Peyer's patch (tissue), 4 donors: ENCODE data around the gene MARS1. TPM values are rescaled to one million over a fixed set of nuclear protein-coding genes. Genes with fewer than 3 reads are reported as not detected.
"Not testable (repeated sequence)": the region's sequence is repeated elsewhere in the genome, so short reads cannot be mapped to it uniquely, and the experiment has no call there.

ENCODE experiments used
- DNase-seq, 3 donors: peaks; one replicate each; pipeline ENCODE4 v3.0.0-alpha.2; 2017 to 2019
- H3K27ac ChIP-seq, 4 donors: fragments of 200-600 bp; sonication (generic); one replicate each; pipeline ENCODE4 v1.5.1; 2016 to 2019
- H3K27me3 ChIP-seq, 2 donors: fragments of 200-600 bp; sonication (generic); one replicate each; pipeline ENCODE4 v1.5.1; 2019
- H3K36me3 ChIP-seq, 3 donors: fragments of 200-600 bp; sonication (generic); one replicate each; pipeline ENCODE4 v1.5.1; 2016 to 2019
- H3K4me1 ChIP-seq, 4 donors: fragments of 200-600 bp; sonication (generic); one replicate each; pipeline ENCODE4 v1.5.1; 2016 to 2019
- H3K4me3 ChIP-seq, 4 donors: fragments of 200-600 bp; sonication (generic); 1 replicate in 3 of 4; 2 replicates in 1 of 4; pipeline ENCODE4 v1.5.1; 2016 to 2019; ENCODE audit warnings: mild to moderate bottlenecking in 1 of 4
- H3K9me3 ChIP-seq, 4 donors: fragments of 200-600 bp; sonication (generic); one replicate each; pipeline ENCODE4 v1.5.1; 2016 to 2019; ENCODE audit warnings: mild to moderate bottlenecking in 1 of 4
- CTCF ChIP-seq, 6 experiments: fragments of 450-650 bp in 4 of 6; fragments of 200-600 bp in 2 of 6; sonication (generic) in 1 of 6; IDR thresholded peaks; one replicate each; pipeline ENCODE4 v1.5.1; 2017 to 2019; ENCODE audit warnings: antibody characterized with exemption in 6 of 6, mild to moderate bottlenecking in 3 of 6, moderate library complexity in 1 of 6
- POLR2A ChIP-seq, 2 donors: fragments of 450-650 bp; IDR thresholded peaks; one replicate each; pipeline ENCODE4 v1.5.1; 2017; ENCODE audit warnings: antibody characterized with exemption in 2 of 2, mild to moderate bottlenecking in 2 of 2, moderate library complexity in 2 of 2
- total RNA-seq, 4 donors: library from RNA; depleted of rRNA; stranded (reverse); fragments of >200 nt; gene quantifications; one replicate each; pipeline ENCODE4 v1.1.0, GENCODE V29; 2016

The MARS1 gene
- total RNA-seq = 10 to 100 TPM; 40.6 to 97.4 (median 63.5) TPM

GRCh38 chr12:57487597-57488401, at the start of gene MARS1:
Gene MARS1 (plus strand): TSS chr12:57488068. CDS start chr12:57488091, 23 bp downstream.
- DNase-seq = peak; percentile 93 to 98 (median 96)
- peak within 1 kb of the TSS; percentile 69 to 75 (median 71) for H3K4me3 ChIP-seq
- TF ChIP-seq CTCF (IDR thresholded peaks at IDR 0.05) (peak in 3 of 6 experiments; percentile 12 to 14 (median 13)), POLR2A (IDR thresholded peaks at IDR 0.05) (peak; percentile 40 to 53)
- H3K4me1 ChIP-seq = peaks cover 0 to 9% (median 3%) of the 10 kb centered on the region in 4 donors
- H3K27ac ChIP-seq = peak within 1 kb of the TSS; percentile 75 to 84 (median 82)
- H3K27me3 ChIP-seq = no peaks in the 10 kb centered on the region
- H3K36me3 ChIP-seq = peaks cover 0 to 29% (median 0%) of the 10 kb centered on the region in 3 donors
- no peaks in the 10 kb centered on the region for H3K9me3 ChIP-seq

- Histone ChIP-seq H3K9me3 (no peaks in the 10 kb centered on the region), H3K36me3 (no peaks in the 10 kb centered on the region), H3K4me3 (no peak overlapping the region), H3K4me1 (no peaks in the 10 kb centered on the region), H3K27me3 (no peaks in the 10 kb centered on the region), H3K27ac (no peak overlapping the region)
- no peak for DNase-seq
- TF ChIP-seq POLR2A (IDR thresholded peaks at IDR 0.05) = no peak
- TF ChIP-seq CTCF (IDR thresholded peaks at IDR 0.05) = no peak
Observed at GRCh38 chr12:57438400-57438799, 49.5 kb upstream of the MARS1 start.

- DNase-seq = no peak
- Histone ChIP-seq H3K27ac (no peak overlapping the region), H3K36me3 (no peaks in the 10 kb centered on the region), H3K4me3 (no peak overlapping the region), H3K4me1 (no peaks in the 10 kb centered on the region), H3K27me3 (no peaks in the 10 kb centered on the region), H3K9me3 (no peaks in the 10 kb centered on the region)
- TF ChIP-seq POLR2A (IDR thresholded peaks at IDR 0.05) = no peak
- no peak for TF ChIP-seq CTCF (IDR thresholded peaks at IDR 0.05)
Observed at GRCh38 chr12:57439762-57440266, 48.1 kb upstream of the MARS1 start.

- not testable (repeated sequence) for H3K36me3 ChIP-seq, H3K27ac ChIP-seq, H3K27me3 ChIP-seq, H3K9me3 ChIP-seq, H3K4me3 ChIP-seq, DNase-seq, H3K4me1 ChIP-seq
Observed at GRCh38 chr12:57441393-57441792, 46.5 kb upstream of the MARS1 start.

- H3K27ac ChIP-seq = no peak overlapping the region
- no peaks in the 10 kb centered on the region for H3K36me3 ChIP-seq
- no peak overlapping the region for H3K4me3 ChIP-seq
- no peak for DNase-seq
- H3K4me1 ChIP-seq = no peaks in the 10 kb centered on the region
- no peaks in the 10 kb centered on the region for H3K27me3 ChIP-seq
- no peaks in the 10 kb centered on the region for H3K9me3 ChIP-seq
- TF ChIP-seq CTCF (IDR thresholded peaks at IDR 0.05) (no peak), POLR2A (IDR thresholded peaks at IDR 0.05) (no peak)
Observed at GRCh38 chr12:57441846-57442427, 45.9 kb upstream of the MARS1 start.

- not testable (repeated sequence) for H3K27me3 ChIP-seq, H3K27ac ChIP-seq, H3K9me3 ChIP-seq, H3K4me3 ChIP-seq, H3K36me3 ChIP-seq, H3K4me1 ChIP-seq, DNase-seq
Observed at GRCh38 chr12:57444337-57444736, 43.5 kb upstream of the MARS1 start.
